Measurements from ENCODE around the gene SUN2. TPM values are rescaled to one million over a fixed set of nuclear protein-coding genes. Genes with fewer than 3 reads are reported as not detected.

The SUN2 gene
- total and polyA plus RNA-seq, 2 of the 4 experiments (the other 2 are of a cell fraction) = 27.8 to 50.0 TPM

DNA sequence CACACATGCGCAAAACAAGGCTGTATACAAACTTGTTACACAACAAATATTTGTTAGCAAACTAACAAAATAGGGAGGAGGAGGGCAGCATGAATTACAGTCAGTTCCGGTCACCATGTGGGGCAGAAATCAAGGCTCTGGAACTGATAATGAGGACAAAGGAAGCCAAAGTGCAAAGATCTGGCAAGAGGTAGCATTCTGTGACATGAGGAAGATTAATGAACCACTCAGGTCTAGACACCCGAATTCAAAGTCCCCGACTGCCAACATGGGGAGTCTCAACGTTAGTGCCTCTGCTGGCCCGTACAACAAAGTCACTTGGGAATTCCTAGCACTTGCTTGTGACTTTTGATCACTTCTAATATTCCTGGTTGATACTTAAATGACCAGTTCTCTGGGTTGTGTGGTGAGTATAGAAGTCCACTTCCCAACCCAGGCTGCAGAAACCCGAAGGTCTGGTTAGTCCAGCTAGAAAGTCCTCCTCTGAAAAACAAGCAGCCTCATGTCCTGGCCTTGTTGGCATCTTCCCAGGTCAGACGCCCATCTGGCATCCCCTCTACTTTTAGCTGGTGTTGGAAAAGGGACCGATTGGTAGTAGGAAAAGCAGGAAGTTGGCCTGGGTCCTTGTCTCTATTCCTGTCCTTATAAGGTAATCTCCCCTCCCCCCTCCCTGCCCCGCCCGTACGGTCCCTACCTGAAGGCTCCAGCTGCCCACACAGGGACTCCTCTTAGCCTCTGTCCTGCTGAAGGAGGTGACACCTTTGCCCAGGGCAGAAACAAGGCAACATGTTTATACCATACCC, 1.6 kb downstream of the SUN2 start:
- Histone ChIP-seq H3K9ac (ENCODE audit: low read depth, low read length) (peak overlapping the region; percentile 85), H3K27me3 (ENCODE audit: control insufficient read depth, insufficient read depth, low read length) (no peaks in the 10 kb centered on the region), H2AK5ac (ENCODE audit: low read depth, low read length) (peak overlapping the region; percentile 91), H3K9me3 (ENCODE audit: control insufficient read depth, insufficient read depth, low read length) (no peaks in the 10 kb centered on the region), H4K5ac (ENCODE audit: low read depth, low read length) (peak overlapping the region; percentile 59), H3K18ac (ENCODE audit: low read depth, low read length) (peak overlapping the region; percentile 22), H3K4me2 (ENCODE audit: low read depth, low read length) (peak overlapping the region; percentile 95), H4K91ac (ENCODE audit: insufficient read depth, low read depth, low read length) (peak overlapping the region; percentile 97), H3K4me3 (ENCODE audit: insufficient read depth, low read depth, low read length) (peak overlapping the region; percentile 52), H3K79me1 (ENCODE audit: low read depth in 1 of 2, low read length in 2 of 2) (peaks cover 17 to 66% of the 10 kb centered on the region in 2 experiments), H2AFZ (replicated peaks; ENCODE audit: low read length, poor library complexity) (peak overlapping the region; percentile 86), H3K4me1 (ENCODE audit: control insufficient read depth, insufficient read depth, low read length) (peaks cover 9% of the 10 kb centered on the region), H3K36me3 (ENCODE audit: control insufficient read depth, insufficient read depth, low read length) (peaks cover 33% of the 10 kb centered on the region), H3K9me1 (ENCODE audit: insufficient read depth, low read length) (peaks cover 14% of the 10 kb centered on the region), H2BK15ac (ENCODE audit: low read depth, low read length) (peak overlapping the region; percentile 87), H2BK120ac (ENCODE audit: low read depth, low read length) (peak overlapping the region; percentile 61), H3K23ac (ENCODE audit: low read depth, low read length) (peak overlapping the region; percentile 73), H4K8ac (ENCODE audit: low read depth in 2 of 2, low read length in 2 of 2) (peak overlapping the region; percentile 95 to 98), H3K4ac (ENCODE audit: low read depth, low read length) (peak overlapping the region; percentile 93), H2AK9ac (replicated peaks; ENCODE audit: low read depth, low read length, poor library complexity) (peak overlapping the region; percentile 85), H3K27ac (ENCODE audit: insufficient read depth, low read length) (peak overlapping the region; percentile 94), H3K14ac (replicated peaks; ENCODE audit: low read depth, low read length) (peak overlapping the region; percentile 87), H3K56ac (ENCODE audit: extremely low read depth, insufficient read depth, low read length) (peak overlapping the region; percentile 69), H2BK20ac (ENCODE audit: low read depth, low read length) (peak overlapping the region; percentile 27; the same call in 1 of the 2 replicates), H4K20me1 (ENCODE audit: insufficient read depth, low read length) (peaks cover 4% of the 10 kb centered on the region; the same call in 1 of the 2 replicates), H2BK5ac (ENCODE audit: low read depth, low read length, poor library complexity, severe bottlenecking) (peak overlapping the region; percentile 56)
- in situ Hi-C loops (cut with MboI; ENCODE audit: low sequenced_read_pairs) = no loop called here
- BruUV-seq (replicated peaks) = no TSS peak
- ChIA-PET POLR2A (ENCODE audit: unreplicated experiment) (no interaction called here), CTCF (interaction anchor here (1.2 kb wide), 1 partner anchor 12 kb away, joined by 4 read pairs; no protein-coding TSS in a partner anchor)
- 0 out of 2 replicates have a peak, but pooled peaks have one; percentile 1 for ATAC-seq (ENCODE audit: low read depth)
- no peak for TF ChIP-seq POLR2A (IDR thresholded peaks at IDR 0.05; ENCODE audit: low read depth, low read length)
- TF ChIP-seq BHLHE40 (IDR thresholded peaks at IDR 0.05; ENCODE audit: low read depth, low read length) = no peak
- no peak for TF ChIP-seq FOS (IDR thresholded peaks at IDR 0.05; ENCODE audit: low read depth, low read length)
- TF ChIP-seq RCOR1 (IDR thresholded peaks at IDR 0.05; ENCODE audit: insufficient replicate concordance, low read length) = no peak
- TF ChIP-seq MXI1 (IDR thresholded peaks at IDR 0.05; ENCODE audit: borderline replicate concordance, low read depth, low read length) = no peak
- TF ChIP-seq SMC3 (IDR thresholded peaks at IDR 0.05; ENCODE audit: low read depth, low read length) = no peak
- no peak for TF ChIP-seq CHD1 (IDR thresholded peaks at IDR 0.05; ENCODE audit: low read depth, low read length)
- TF ChIP-seq MAZ (IDR thresholded peaks at IDR 0.05; ENCODE audit: borderline replicate concordance, low read depth, low read length) = no peak
- no peak for TF ChIP-seq NFE2L2 (IDR thresholded peaks at IDR 0.05; ENCODE audit: low read depth, low read length)
- no peak for TF ChIP-seq RFX5 (IDR thresholded peaks at IDR 0.05; ENCODE audit: low read depth, low read length)
- 23% methylated on average over 4 of the region's 12 CpGs; no CpG with 5 or more reads in 1 of the 2 experiments for WGBS, 2 experiments (ENCODE audit: extremely low coverage in 2 of 2, insufficient read length in 1 of 2)
- dilution Hi-C loops (cut with HindIII; ENCODE audit: low sequenced_read_pairs, unreplicated experiment) = no loop called here
- peak; percentile 43 for DNase-seq
- intact Hi-C loops (cut with micrococcal nuclease) = no loop called here
